Measurements from ENCODE around the gene PSMD11. TPM values are rescaled to one million over a fixed set of nuclear protein-coding genes. Genes with fewer than 3 reads are reported as not detected.

Gene PSMD11
- total and polyA plus RNA-seq, 12 donors: 25.0 to 128 (median 57.1) TPM

DNA sequence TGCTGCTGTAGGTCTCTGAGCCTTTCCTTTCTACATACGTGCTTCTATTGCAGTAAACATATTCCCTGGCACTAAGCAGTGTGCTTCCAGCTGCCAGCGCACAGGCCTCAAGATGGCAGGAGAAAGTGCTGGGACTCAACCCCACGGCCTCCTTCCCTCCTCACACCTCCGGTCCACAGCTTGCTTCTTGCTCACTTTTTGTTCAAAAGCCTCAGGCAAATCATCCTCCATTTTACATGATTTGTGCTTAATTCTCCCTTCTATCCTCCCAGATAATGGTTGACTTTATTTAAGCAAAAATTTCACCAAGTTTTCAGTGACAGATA lies 47.9 kb downstream of the PSMD11 start:
- TF ChIP-seq POLR2A (IDR thresholded peaks at IDR 0.05): no peak
- TF ChIP-seq, protein P1, sequence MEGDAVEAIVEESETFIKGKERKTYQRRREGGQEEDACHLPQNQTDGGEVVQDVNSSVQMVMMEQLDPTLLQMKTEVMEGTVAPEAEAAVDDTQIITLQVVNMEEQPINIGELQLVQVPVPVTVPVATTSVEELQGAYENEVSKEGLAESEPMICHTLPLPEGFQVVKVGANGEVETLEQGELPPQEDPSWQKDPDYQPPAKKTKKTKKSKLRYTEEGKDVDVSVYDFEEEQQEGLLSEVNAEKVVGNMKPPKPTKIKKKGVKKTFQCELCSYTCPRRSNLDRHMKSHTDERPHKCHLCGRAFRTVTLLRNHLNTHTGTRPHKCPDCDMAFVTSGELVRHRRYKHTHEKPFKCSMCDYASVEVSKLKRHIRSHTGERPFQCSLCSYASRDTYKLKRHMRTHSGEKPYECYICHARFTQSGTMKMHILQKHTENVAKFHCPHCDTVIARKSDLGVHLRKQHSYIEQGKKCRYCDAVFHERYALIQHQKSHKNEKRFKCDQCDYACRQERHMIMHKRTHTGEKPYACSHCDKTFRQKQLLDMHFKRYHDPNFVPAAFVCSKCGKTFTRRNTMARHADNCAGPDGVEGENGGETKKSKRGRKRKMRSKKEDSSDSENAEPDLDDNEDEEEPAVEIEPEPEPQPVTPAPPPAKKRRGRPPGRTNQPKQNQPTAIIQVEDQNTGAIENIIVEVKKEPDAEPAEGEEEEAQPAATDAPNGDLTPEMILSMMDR (IDR thresholded peaks at IDR 0.05): no peak
- Histone ChIP-seq H3K4me3 (no peak overlapping the region), H3K9me3 (replicated peaks in 1 of 3) (no peaks in the 10 kb centered on the region), H3K4me1 (replicated peaks in 1 of 2) (peaks cover 6 to 22% of the 10 kb centered on the region in 2 donors), H3K36me3 (replicated peaks in 1 of 2) (no peaks in the 10 kb centered on the region), H3K27me3 (no peaks in the 10 kb centered on the region), H3K27ac (peak overlapping the region in 1 of 5 donors; percentile 49)
- DNase-seq: no peak
- 72 to 77% (median 73%) methylated on average over 4 of the region's 4 CpGs for WGBS, 4 donors
- intact Hi-C loops (cut with DNase I): no loop called here

DNA sequence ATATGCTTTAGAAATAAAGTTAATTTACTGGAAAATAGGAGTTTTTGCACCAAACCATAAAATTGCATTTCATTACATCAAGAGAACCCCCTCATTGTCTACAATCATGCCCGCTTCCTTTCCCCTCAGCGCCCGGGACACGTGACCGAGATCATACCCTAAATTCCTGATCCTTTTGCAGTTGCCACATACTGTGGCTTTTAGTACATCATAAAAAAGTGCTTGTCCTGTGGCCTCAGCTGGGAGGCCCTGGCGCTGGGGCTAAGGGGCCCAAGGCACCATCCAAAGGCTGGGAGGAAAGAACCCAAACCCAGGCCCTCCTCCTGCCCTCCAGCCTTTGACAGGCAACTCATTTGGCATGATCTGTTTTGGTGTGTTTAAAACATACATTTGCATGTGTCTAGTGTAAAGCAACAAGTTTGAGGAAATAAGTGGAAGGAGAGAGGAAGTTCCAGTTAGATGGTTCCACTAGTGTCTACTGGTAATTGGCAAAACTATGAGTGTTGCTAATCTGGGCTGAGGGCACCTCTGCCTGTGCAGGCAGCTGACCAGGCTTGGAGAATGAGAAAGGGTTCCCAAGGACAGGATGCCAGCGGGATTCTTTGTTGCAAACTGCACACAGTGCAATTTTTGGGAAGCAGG lies 48.5 kb downstream of the PSMD11 start:
- DNase-seq: no peak
- WGBS, 4 donors: 82 to 88% (median 87%) methylated on average over 7 of the region's 7 CpGs
- Histone ChIP-seq H3K27me3 (no peaks in the 10 kb centered on the region), H3K4me1 (replicated peaks in 1 of 2) (peaks cover 6 to 22% of the 10 kb centered on the region in 2 donors), H3K36me3 (replicated peaks in 1 of 2) (no peaks in the 10 kb centered on the region), H3K9me3 (replicated peaks in 1 of 3) (no peaks in the 10 kb centered on the region), H3K27ac (peak overlapping the region in 2 of 5 donors; percentile 3 to 49), H3K4me3 (no peak overlapping the region)
- no peak for TF ChIP-seq POLR2A (IDR thresholded peaks at IDR 0.05)
- TF ChIP-seq, protein P1 (IDR thresholded peaks at IDR 0.05): no peak
- intact Hi-C loops (cut with DNase I): no loop called here

DNA sequence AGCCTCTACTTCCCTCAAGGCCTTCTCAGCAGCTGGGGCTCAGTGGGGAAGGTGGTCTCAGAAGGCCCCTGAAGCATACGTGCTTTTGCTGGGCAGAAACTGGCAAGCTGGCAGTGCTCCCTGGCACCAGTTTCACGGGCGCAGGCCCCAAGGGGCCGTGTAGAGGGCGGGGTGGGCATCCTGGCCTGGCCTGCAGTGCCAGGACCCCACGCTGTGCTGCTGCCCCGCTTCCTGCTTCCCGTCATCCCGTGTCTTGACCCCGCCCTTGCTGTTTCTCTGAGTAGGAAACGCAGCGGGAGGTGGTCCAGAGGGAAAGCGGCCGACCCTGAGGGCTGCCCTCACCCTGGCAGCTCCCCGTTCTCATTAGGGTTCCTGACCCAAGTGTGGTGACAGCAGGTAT lies 49.3 kb downstream of the PSMD11 start:
- WGBS, 4 donors: 88 to 97% (median 94%) methylated on average over 5 to 15 of the region's 15 CpGs
- intact Hi-C loops (cut with DNase I): no loop called here
- TF ChIP-seq, protein P1 (IDR thresholded peaks at IDR 0.05): no peak
- no peak for TF ChIP-seq POLR2A (IDR thresholded peaks at IDR 0.05)

DNA sequence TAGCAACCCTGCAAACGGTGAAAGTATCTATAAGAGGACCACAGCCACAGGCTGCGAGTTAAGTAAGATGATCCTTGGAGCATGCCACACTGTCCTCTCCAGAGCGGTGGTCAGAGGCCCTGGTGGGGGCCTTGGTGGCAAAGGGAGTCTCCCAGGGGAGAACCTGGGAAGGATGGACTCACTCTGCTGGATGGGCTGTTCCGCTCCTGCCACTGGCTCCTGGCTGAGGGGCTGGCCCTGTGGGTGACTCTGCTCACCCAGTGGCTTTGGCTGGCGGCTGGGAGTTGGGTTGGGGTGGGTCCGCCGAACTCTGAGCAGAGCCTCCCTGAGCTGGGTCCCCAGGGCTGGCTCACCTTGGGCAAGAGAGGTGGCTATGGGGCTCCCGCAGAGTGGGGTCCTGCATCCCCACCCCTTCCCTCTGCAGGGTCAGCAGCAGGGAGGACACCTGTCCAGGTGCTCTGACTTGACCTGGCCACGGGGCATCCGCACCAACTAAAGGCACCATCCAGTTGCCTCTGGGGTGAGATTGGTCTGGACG lies 49.7 kb downstream of the PSMD11 start:
- DNase-seq: no peak
- Histone ChIP-seq H3K27me3 (no peaks in the 10 kb centered on the region), H3K27ac (no peak overlapping the region), H3K4me1 (replicated peaks in 1 of 2) (peaks cover 6 to 22% of the 10 kb centered on the region in 2 donors), H3K9me3 (replicated peaks in 1 of 3) (no peaks in the 10 kb centered on the region), H3K4me3 (no peak overlapping the region), H3K36me3 (replicated peaks in 1 of 2) (no peaks in the 10 kb centered on the region)
- TF ChIP-seq, protein P1 (IDR thresholded peaks at IDR 0.05): no peak
- no peak for TF ChIP-seq POLR2A (IDR thresholded peaks at IDR 0.05)
- 90 to 96% (median 95%) methylated on average over 3 to 11 of the region's 11 CpGs for WGBS, 4 donors
- intact Hi-C loops (cut with DNase I): no loop called here

More for the DNA sequence above, 49.3 kb downstream of the PSMD11 start:
- Histone ChIP-seq H3K27ac (no peak overlapping the region), H3K4me3 (no peak overlapping the region), H3K9me3 (replicated peaks in 1 of 3) (no peaks in the 10 kb centered on the region), H3K27me3 (no peaks in the 10 kb centered on the region), H3K4me1 (replicated peaks in 1 of 2) (peaks cover 6 to 22% of the 10 kb centered on the region in 2 donors), H3K36me3 (replicated peaks in 1 of 2) (no peaks in the 10 kb centered on the region)
- no peak for DNase-seq

Data from adrenal gland (tissue), 12 donors.